Stimulated activated CD4-positive, alpha-beta T cell treated with anti-CD3 and anti-CD28 coated beads, Interleukin-1b, Interleukin-23, amount 100 ng/mL, for 4 hours (primary cell): Measurements from ENCODE around the gene MYCL.

Source experiments
- DNase-seq, 2 donors: peaks; one replicate each; pipeline ENCODE4 v3.0.0-alpha.2; 2020; ENCODE audit warnings: low read depth in 2 of 2

Gene MYCL, protein sequence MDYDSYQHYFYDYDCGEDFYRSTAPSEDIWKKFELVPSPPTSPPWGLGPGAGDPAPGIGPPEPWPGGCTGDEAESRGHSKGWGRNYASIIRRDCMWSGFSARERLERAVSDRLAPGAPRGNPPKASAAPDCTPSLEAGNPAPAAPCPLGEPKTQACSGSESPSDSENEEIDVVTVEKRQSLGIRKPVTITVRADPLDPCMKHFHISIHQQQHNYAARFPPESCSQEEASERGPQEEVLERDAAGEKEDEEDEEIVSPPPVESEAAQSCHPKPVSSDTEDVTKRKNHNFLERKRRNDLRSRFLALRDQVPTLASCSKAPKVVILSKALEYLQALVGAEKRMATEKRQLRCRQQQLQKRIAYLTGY

DNA sequence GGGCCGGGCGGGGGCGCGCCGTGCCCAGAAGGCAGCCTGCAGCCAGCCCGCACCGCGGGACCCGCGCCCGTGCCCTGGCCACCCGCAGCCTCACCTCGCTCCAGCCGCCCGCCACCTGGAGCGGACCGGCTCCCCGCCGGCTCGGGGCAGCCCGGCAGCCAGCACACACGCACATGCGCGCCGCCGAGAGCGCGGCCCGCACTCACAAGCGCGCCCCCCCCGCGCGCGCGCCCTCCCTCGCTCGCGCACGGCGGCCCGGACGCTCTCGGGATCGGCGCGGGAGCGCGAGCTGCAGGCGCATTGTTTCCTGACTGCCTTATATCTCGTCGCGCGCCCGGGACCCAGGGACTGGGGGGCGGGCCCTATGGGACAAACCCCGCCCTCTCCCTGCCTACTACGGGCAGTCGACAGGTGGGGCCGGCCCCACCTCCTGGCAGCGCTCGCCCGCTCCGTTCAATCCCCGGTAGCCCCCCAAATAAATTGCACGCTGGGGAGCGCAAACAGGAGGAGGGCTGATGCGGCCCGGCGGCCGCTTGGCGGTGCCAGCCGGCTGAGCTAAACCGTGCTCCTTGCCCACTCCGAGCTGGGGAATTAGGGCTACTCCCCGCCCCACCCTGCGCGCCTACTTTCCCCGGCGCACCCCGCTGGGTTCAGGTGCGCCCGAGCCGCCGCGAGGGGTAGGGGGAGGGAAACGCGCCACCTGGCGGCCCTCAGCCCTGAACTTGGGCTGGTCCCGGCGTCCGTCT lies at the start of gene MYCL:
Gene MYCL (minus strand): TSS at position 204 of the 746 bp plus-strand sequence. CDS start 483 bp downstream, outside the sequence.
- DNase-seq: peak; percentile 56 to 60

DNA sequence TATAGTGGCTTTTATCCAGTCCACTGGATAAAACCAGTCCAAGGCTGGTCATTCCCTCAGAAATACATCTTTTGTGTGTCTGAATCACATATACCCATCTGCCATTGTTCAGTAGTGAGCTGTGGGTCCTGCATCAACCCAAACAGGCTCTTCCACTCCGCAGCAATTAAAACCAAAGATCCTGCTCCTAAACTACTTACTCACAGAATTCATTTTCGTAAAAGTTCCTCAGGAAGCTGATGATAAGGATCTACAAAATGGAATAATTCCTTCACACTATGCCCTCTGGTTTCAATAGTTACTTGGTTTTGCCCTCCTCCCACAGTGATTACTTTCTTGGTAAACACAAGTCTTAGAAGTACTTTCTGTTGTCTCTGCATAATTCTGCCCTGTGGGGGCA lies 48.2 kb upstream of the MYCL start:
- DNase-seq: no peak

DNA sequence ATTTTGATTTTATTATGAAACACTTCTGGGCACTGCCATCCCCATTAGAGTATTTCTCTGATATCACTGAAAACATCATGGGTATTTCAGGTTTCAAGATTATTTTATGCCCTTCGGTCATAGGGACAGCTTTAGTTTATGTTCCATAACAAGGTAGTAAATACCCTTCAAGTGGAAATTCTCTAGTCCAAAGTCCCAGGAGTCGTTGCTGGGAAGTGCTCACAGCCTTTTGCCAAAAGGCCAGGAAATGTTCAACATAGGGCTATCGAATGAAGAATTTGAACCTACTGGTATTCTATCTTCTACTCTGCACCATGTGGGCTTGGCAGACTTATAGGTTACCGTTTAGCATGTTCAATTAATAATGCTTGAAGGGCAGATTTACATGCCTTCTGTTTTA lies 45.5 kb upstream of the MYCL start:
- no peak for DNase-seq

DNA sequence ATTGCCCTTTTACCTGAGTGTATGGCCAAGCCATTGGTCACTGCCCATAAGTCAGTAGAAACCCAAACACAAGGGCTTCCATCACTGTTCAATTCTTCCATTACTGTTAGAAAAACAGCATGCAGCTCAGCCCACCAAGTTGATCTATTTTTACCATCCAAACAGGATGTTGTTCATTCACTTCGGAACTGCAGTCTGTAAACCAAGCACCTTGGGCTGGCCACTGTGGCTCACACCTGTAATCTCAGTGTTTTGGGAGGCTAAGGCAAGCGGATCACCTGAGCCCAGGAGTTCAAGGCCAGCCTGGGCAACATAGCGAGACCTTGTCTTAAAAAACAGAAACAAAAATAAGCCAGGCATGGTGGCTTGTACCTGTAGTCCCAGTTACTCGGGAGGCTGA lies 44.5 kb upstream of the MYCL start:
- no peak for DNase-seq

DNA sequence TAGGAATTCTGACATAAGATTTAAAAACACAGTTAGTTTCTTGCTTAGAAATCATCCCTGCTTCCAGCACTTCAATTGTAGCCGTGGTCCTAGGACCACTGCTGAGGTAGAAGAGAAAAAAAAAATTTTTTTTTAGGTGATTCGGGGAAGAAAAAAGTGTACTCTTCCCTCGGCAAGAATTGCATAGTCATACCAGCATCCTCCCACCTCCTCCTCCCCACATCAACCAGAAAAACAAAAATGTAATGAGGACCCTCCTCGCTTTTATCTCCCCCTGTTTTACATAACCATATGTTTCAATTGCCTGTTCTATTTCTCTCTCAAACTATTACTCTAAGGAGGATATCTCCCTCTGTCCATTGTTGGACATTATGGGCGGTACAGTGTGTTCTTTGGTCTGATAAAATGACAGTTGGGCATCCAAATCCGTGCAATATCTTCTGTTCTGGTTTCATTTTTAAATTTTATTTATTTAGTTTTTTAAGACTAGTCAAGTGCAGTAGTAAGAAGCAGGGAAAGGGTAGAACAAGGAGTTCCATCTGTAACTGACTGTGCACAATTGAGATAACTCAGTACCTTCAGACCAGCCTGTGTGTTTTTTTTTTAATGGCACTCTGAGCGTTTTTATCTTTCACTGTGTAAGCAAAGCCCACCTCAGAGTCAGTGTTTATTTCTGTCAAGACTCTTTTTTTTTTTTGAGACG lies 42.8 kb upstream of the MYCL start:
- DNase-seq: no peak

DNA sequence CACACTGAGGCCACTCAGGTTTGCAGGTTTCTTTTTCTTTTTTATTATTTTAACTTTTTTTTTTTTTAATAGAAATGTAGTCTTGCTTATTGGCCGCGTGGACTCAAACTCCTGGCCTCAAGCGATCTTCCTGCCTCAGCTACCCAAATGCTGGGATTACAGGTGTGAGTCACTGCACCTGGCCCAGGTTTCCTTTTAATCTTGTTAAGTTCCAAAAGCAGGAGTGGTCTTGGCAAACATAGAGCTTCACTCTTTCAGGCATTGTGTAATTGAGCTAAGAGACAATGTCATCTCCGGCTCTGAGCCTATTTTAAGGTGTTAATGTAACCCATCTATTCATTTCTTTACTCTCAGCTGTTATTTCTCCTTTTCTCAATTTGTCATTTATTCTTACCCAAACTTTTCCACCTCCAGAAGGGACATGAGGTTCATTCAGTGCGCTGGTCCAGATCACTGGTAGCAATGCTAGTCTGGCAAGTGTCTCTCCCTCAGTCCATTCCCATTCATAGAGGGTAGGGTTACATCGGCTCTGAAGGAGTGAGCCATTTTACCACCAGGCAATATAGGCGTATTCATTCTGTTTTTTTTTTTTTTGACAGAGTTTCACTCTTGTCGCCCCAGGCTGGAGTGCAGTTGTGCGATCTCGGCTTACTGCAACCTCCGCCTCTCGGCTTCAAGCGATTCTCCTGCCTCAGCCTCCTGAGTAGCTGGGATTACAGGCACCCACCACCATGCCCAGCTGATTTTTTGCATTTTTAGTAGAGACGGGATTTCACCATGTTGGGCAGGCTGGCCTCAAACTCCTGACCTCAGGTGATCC lies 42.0 kb upstream of the MYCL start:
- DNase-seq: no peak

DNA sequence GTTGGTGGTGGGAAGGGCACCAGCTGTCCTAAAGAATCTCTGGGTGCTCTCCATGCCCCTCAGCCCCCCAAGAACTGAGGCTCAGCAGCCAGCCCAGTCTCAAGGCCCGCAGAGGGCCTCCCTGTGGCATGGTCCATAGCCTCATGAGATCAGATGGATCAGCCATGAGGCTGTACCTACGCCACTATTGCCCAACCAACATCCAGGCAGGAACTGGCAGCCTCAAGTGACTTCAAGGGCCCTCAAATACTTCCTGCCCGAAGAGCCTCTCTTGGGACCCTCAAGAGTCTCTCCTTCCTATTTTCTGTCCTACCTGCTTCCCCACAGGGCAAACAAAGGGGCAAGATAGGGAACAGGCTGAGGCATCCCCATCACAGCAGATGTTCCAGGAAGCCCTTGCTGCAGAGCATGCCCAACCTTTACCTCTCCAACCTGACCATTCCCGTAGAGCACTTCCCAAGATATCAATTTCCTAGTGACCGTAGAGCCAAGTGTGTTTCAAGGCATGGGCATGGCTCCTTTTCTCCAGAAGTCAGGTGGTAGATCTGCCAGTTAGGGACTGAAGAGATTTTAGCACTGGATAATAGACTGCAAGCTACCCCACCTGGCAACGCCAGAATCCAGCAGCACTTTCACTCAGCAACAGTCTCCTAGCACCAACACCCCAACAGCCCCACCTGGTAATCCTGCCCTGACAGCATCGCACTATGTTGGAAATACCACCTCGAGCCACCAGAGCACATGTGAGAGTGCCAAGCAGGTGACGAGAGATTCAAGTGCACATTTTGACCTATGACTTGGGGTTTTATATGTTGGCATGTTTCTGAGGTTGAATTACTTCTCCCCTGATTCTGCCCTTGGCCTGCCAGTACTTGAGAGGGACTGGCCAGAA lies 39.5 kb upstream of the MYCL start:
- no peak for DNase-seq

DNA sequence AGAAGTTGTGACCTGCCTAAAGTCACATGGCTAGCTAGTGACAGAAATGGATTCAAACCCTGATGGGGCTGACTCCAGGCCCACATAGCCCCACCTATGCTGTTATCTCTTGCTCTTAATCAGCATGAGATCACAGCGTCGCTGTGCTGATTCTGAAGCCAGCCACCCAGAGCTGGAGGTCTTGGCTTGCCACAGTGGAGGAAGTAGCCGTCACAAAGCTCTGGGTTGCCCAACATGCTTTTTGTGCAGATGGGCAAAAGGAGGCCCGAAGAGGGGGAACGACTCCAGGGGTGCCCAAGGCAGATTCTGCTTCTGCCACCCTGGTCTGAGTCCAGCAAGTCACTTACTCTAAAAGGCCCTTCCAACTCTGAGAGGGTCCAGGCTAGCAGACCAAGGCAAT lies 38.5 kb upstream of the MYCL start:
- no peak for DNase-seq

DNA sequence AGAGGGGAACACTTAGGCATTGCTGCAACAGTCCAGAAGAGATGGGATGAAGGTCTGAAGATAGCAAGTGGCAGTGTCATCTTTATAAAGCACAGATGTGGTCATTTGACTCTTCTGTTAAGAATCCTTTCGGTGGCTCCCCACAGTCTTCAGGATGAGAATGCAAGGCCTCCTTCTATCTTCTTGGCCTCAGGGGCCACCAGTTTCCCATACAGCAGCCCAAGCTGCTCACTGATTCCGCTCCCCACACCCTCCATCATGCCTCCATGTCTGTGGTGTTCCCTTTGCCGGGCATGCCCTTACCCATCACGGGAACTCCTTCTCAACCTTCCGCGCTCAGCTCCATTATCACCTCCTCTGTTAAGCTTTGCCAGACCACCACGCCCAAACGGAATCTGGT lies 37.1 kb upstream of the MYCL start:
- no peak for DNase-seq

DNA sequence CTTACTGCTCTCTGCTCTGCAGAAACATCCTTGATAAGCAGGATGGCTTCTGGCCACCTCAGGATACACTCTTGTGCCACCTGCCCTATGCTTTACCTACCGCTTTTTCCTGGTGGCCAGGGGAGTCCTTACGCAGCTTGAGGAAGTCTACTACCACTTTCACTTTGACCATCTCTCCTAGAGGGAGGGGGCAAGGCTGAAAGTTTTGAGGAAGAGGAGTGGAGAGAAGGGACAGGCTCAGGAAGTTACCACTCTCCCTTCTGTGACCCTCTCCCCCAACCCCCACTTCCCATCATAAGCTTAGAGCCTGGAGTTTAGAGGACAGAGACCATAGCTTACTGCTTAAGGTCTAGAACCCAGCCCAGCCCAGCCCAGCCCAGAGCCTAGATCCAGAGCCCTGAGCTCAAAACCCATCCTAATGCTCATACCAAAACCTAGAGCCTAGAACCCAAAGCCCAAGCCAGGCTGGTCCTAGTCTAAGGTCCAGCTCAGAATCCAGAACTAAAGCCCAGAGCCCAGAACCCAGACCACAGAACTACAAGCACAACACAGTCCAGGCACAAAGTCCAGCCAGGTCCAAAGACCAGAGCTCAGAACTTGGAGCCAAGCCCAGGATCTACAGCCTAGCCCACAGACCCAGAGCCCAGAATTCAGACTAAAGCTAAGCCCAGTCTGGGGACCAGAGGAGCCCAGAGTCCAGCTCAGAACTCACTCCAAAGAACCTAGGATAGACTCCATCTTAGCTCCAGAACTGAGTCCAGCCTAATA lies 35.2 kb upstream of the MYCL start:
- DNase-seq: no peak

DNA sequence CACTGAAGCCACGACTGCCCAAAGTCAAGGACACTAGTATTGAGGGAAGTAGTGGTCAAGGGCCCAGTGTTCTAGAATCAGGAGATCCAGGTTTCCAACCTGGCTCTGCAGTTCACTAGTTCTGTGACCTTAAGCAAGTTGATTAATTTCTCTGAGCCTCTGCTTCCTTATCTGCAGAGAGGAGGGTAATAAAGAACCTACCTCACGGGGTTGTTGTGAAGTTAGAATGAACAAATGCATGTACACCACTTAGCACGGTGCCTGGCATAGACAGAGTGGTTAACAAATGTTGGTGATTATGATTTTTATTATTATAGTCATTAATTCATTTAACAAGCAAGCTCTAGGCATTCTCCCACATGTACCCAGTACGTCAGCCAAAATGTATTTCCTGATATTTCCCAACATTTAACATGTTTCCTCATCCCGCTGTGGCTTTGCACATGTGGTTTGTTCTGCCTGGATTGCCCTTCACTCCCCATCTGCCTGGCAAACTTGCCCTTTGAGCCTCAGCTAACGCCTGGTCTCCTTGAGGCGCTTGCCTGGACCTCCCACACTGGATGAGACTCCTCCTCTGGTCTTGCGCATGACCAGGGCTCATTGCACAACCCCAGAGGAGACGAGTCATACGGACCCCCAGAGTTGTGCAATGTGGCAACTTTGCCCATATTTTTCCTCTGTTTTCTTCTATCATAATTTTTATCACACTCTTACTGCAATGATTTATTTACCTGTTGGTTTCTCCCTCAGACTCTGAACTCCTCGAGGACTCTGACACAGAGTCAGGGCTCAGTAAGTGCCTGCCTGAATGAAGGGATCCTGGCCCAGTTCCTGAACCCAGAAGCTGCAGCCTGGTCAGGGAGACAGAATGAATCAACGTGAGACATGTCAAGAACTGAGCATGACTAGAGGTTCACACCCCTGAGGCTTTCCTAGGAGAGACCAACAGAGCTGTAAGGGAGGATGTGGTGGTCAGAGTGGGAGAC lies 32.5 kb upstream of the MYCL start:
- no peak for DNase-seq

DNA sequence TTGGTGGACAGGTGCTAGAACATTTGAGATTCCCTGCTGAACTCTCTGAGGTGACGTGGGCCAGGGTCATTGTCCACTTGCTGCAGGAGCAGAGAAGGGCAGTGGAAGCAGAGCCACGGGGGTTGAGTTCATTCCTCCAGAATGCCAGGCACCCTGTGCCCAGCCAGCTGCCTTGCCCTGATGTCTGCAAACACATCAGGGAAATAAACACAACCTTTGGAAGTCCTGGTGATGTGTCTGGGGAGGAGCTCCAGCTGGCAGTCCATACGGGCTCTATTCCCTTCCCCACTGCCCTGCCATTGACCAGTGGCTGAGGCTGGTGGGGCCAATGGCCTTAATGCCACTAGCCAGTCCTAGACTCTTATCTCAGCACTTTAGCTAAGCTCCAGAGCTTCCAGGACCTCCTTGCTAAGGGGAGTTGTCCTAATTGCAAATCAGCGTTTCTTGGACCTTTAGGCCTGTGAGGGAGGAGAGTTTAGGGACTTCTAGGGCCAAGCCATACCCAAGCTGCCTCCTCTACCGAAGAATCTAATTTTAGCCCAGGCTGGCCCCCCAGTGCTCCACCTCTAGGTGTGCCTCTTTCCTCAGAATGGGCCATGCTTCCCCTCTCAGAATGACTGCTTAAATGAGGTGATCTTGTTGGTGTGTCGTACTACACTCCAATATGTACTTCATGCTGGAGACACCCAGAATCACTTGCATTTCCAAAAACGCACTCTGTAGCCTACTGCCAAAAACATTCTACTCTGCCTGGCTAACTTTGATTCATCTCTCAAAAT lies 27.3 kb upstream of the MYCL start:
- no peak for DNase-seq

DNA sequence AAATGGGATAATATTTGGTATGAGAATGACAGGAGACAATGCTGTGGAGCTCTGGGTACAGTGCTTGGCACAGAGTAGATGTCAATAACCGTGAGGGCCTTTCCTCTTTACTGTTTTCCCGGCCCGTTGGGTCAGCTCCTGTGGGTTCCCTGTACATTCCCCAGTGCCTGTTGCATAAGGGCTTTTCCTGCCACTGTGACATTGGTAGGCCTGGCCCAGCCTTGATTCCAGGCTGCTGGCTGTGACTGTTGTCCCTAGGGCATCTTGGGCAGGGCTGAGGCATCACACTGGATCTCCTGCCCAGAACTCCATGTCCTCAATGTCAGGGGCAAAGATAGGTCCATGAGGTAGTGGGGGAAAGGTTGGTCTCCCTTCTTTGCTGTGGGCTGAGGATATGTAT lies 25.8 kb upstream of the MYCL start:
- no peak for DNase-seq

DNA sequence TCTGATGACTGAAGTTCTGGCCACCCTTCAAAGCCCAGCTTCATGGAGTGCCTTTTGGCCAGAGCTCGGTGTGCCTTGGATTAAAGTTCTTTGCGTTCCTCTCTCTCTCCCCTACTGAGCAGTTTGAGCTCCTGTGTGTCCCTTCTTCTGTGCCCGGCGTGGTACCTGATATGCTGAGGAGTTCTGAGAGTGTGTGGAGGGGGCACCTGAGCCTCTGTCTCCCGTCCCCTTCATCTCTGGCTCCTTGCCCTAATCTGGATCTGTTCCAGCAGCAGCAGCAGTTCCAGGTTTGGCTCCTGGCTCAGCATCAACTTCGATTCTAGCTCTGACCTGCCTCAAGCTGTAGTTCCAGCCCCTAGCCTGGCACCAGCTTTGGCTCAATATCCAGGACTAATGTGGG lies 25.1 kb upstream of the MYCL start:
- DNase-seq: no peak

DNA sequence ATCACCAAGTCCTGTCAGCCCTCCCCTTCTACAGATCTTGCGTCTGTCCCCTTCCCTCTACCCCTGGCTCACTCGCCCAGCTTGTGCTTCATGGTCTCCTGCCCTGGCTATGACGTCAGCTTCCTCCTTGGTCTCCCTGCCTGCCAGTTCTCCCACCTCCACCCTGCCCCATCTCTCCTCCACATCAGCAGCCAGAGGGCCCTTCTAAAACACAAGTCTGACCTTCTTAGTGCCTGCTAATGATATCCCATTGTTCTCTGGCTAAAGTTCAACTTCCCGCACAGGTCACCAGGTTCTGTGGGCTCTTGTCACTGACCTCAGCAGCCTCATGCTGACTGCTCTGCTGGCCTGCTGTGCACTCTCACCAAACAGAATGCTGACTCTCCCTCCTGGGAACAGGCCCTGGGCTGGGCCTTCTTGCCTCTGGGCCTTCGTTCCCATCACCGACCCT lies 24.7 kb upstream of the MYCL start:
- no peak for DNase-seq

DNA sequence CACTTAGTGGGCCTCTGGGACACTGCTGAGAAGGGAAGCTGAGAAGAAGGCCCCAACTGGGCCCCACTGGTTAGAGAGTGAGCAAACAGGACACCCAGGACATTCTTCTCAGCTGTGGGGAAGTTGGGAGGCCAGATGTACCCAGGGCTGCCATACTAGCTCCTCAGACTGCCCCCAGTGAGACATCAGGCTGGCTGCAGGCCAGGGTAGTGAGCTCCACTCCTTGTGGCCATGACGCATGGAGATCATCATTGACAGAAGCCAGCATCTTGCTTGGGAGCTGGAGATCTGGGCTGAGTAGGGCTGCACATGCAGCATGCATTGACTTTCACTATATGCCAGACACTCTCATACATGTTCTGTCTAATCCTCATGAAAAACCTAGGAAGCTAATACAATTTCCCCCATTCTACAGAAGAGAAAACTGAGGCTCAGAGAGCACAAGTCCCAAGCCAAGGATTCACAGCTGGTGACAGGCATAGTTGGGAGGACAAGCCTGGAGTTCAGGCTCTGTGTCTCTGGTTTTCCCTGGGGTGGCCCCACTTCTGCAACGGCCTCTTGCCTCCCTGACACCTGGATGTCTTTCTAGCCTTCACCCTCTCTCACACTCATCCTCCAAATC lies 24.1 kb upstream of the MYCL start:
- DNase-seq: no peak

DNA sequence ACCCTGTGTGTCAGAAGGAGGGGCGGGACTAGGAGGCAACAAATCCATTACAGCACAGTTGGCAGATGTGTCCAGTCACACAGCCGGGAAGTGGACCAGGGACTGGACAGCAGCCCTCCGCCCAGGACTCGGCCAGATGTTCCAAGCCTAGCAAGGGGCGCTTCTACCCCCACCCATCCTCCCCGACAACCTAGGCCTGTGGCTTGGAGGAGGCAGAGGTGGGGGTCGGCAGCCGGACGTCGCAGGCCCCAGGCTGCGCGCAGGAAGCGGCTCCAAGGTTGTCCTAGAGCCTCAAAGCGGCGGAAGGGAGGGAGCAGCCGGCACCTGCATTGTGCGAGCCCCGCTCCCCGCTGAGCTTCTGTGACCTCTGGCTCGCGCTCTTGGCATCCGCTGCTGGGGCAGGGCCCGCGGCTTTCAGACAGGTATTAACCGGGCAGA lies 20.6 kb upstream of the MYCL start:
- no peak for DNase-seq
